Measurements from ENCODE around the gene EPHA3. TPM values are rescaled to one million over a fixed set of nuclear protein-coding genes. Genes with fewer than 3 reads are reported as not detected.

The EPHA3 gene
- total and polyA plus RNA-seq, 9 of the 15 experiments (the other 6 are each of a cell fraction or from before 2014, with no cell fraction given) = not detected

- TF ChIP-seq ZBTB33 (CRISPR knock-in tag; IDR thresholded peaks at IDR 0.05) (no peak), ZNF347 (CRISPR knock-in tag; IDR thresholded peaks at IDR 0.05; ENCODE audit: low read depth) (no peak), TEAD4 (IDR thresholded peaks at IDR 0.05; ENCODE audit: low read length) (no peak), TEAD4 (CRISPR knock-in tag; IDR thresholded peaks at IDR 0.05; ENCODE audit: borderline replicate concordance) (no peak)
Measured at GRCh38 chr3:89171687-89172545, 64.5 kb downstream of the EPHA3 start (continued).

- H3K9me3 ChIP-seq (replicated peaks; ENCODE audit: control insufficient read depth, insufficient read depth, low read depth, low read length) = no peaks in the 10 kb centered on the region
- CTCF ChIA-PET (ENCODE audit: low intra/inter-chr PET ratio) = no interaction called here
- in situ Hi-C loops (cut with MboI) = no loop called here
- H3K9ac ChIP-seq (ENCODE audit: insufficient read depth in 1 of 2, low read depth in 2 of 2, low read length in 2 of 2) = no peak overlapping the region
- POLR2A ChIA-PET = no interaction called here
- no peak for DNase-seq (ENCODE audit: extremely low read depth in 1 of 4, low spot score in 3 of 4)
- H3K27me3 ChIP-seq (ENCODE audit: control insufficient read depth in 2 of 2, insufficient read depth in 2 of 2, low read length in 2 of 2) = no peaks in the 10 kb centered on the region
- no peak overlapping the region for H3K4me2 ChIP-seq (ENCODE audit: insufficient read depth, low read length)
- no peaks in the 10 kb centered on the region for H3K9me1 ChIP-seq (ENCODE audit: control insufficient read depth, insufficient read depth, low read length)
- TF ChIP-seq RERE (CRISPR knock-in tag; IDR thresholded peaks at IDR 0.05; ENCODE audit: borderline replicate concordance) (no peak), NCOA6 (IDR thresholded peaks at IDR 0.05) (no peak), HIVEP1 (CRISPR knock-in tag; IDR thresholded peaks at IDR 0.05) (no peak), MCM3 (IDR thresholded peaks at IDR 0.05) (no peak), DACH1 (IDR thresholded peaks at IDR 0.05; ENCODE audit: partially characterized antibody) (no peak)
- intact Hi-C loops (cut with micrococcal nuclease) = no loop called here
- no peak for ATAC-seq
- no peak for FAIRE-seq
- no peaks in the 10 kb centered on the region for H3K79me2 ChIP-seq (ENCODE audit: control insufficient read depth, insufficient read depth, low read length)
- H3K4me3 ChIP-seq = no peak overlapping the region
- no TSS peak for BruUV-seq (replicated peaks)
- no peak overlapping the region for H2AFZ ChIP-seq (ENCODE audit: low read depth, low read length)
- H3K36me3 ChIP-seq (ENCODE audit: control insufficient read depth, insufficient read depth, low read length) = no peaks in the 10 kb centered on the region
- no peaks in the 10 kb centered on the region for H3K4me1 ChIP-seq (replicated peaks in 1 of 2; ENCODE audit: control insufficient read depth in 2 of 2, insufficient read depth in 2 of 2, low read length in 2 of 2)
- no peak overlapping the region for H3K27ac ChIP-seq (ENCODE audit: extremely low read depth, low read depth, low read length)
- no peaks in the 10 kb centered on the region for H4K20me1 ChIP-seq (replicated peaks; ENCODE audit: control insufficient read depth, insufficient read depth, low read length)
Measured at GRCh38 chr3:89173546-89173945, 66.1 kb downstream of the EPHA3 start.

Measured in K562 (cell line).